Activated CD8-positive, alpha-beta memory T cell treated with anti-CD3 and anti-CD28 coated beads for 36 hours (primary cell): ENCODE results near the gene NDUFA7. TPM values are rescaled to one million over a fixed set of nuclear protein-coding genes. Genes with fewer than 3 reads are reported as not detected.
"Not testable (repeated sequence)": the region's sequence is repeated elsewhere in the genome, so short reads cannot be mapped to it uniquely, and the experiment has no call there.

Experiments
- CTCF ChIA-PET: fragments of 350-600 bp; sonication (Branson Sonifier 250); formaldehyde crosslinking; loops from one replicate; lab custom pipeline; 2021; ENCODE audit warnings: antibody characterized with exemption; lab: Charles Lee
- POLR2A ChIA-PET: fragments of 350-600 bp; sonication (Branson Sonifier 250); formaldehyde crosslinking; loops from one replicate; lab custom pipeline; 2021; ENCODE audit warnings: antibody characterized with exemption; lab: Charles Lee
- total RNA-seq, 2 experiments: library from RNA; stranded (reverse); gene quantifications; one replicate each; pipeline ENCODE4 v1.2.3, GENCODE V29; 2021

The NDUFA7 gene
- total RNA-seq, 2 experiments from 2014 or later = 81.3 to 83.6 TPM

DNA sequence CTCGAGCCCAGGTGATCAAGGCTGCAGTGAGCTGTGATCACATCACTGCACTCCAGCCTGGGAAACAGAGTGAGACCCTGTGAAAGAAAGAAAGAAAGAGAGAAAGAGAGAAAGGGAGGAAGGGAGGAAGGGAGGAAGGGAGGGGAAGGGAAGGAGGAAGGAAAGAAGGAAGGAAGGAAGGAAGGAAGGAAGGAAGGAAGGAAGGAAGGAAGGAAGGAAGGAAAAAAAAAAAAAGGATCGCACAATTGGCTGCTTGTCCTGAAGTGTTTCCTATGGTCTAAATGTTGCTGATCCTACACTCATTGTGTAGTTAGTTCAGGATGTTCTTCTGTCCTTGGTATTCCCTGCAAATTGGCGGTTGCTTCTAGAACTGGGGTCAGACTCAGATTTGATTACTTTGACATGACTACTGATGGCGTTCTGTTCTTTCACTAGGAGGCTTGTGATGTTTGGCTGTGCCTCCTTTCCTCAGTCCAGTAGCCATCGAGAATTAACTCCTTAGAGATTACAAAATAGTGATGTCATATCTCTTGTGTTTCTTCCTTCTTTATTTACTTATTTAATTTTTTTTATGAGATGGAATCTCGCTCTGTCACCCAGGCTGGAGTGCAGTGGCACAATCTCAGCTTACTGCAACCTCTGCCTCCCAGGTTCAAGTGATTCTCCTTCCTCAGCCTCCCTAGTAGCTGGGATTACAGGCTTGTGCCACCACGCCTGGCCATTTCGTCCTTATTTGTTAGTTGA lies 28.6 kb upstream of the NDUFA7 start:
- CTCF ChIA-PET, POLR2A ChIA-PET: not testable (repeated sequence)

DNA sequence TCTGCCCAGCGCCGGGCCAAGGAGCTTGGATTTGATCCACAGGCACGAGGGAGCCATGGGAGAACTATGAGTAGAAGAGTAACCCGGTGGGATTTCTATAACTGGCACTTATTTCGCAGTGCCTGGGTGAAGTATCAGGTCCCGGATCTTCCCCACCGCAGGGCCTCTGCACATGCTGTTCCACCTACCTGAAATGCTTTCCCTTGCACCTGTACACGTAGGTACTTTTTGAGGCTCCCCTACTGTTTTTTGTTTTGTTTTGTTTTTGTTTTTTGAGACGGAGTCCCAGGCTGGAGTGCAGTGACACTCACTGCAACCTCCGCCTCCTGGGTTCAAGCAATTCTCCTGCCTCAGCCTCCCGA lies 22.3 kb upstream of the NDUFA7 start:
- POLR2A ChIA-PET = interaction anchor here (1.5 kb wide), 1 partner anchor 47 kb away, joined by 4 read pairs; the partner anchor contains the start of gene RAB11B
- CTCF ChIA-PET = interaction anchor here (0.6 to 2.9 kb wide), 3 partner anchors 10 to 220 kb away, joined by 3 to 19 read pairs (median 3); no protein-coding TSS in a partner anchor

- ChIA-PET CTCF (interaction anchor here (0.6 to 2.9 kb wide), 4 partner anchors 11 to 220 kb away, joined by 3 to 19 read pairs (median 3); no protein-coding TSS in a partner anchor), POLR2A (interaction anchor here (0.5 to 0.6 kb wide), 3 partner anchors 20 to 61 kb away, joined by 4 to 6 read pairs (median 6); no protein-coding TSS in a partner anchor)
Measured at GRCh38 chr19:8342684-8343482, 21.7 kb upstream of the NDUFA7 start, which contains the start of gene KANK3. TSS of gene KANK3 (minus strand) at chr19:8343262. CDS start at chr19:8337828, 5,434 bp downstream.

DNA sequence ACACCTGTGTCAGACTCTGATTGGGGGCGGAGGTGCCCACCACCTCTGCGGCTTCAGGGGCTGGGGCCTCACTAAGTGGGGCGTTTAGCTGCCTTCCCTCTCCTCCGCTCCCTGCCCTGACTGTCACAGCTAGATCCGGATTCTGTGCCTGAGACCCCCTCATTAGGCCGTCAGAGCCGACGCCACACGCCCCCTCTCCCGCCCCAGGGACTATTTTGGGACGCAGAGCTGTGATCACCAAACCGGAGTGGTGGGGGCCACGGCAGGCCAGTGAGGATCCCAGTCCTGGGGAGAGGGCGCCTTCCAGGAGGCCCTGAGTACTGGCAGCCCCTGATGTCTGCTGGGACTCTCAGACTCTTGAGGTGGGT lies 21.1 kb upstream of the NDUFA7 start:
- ChIA-PET POLR2A (interaction anchor here (0.5 kb wide), 1 partner anchor 20 kb away, joined by 6 read pairs; no protein-coding TSS in a partner anchor), CTCF (interaction anchor here (0.8 to 2.9 kb wide), 3 partner anchors 12 to 164 kb away, joined by 3 to 19 read pairs (median 3); partner anchors contain the start of gene RPS28)

GRCh38 chr19:8341504-8341903 lies 20.3 kb upstream of the NDUFA7 start:
- POLR2A ChIA-PET = interaction anchor here (0.8 kb wide), 1 partner anchor 21 kb away, joined by 3 read pairs; the partner anchor contains the start of genes NDUFA7 and RPS28

DNA sequence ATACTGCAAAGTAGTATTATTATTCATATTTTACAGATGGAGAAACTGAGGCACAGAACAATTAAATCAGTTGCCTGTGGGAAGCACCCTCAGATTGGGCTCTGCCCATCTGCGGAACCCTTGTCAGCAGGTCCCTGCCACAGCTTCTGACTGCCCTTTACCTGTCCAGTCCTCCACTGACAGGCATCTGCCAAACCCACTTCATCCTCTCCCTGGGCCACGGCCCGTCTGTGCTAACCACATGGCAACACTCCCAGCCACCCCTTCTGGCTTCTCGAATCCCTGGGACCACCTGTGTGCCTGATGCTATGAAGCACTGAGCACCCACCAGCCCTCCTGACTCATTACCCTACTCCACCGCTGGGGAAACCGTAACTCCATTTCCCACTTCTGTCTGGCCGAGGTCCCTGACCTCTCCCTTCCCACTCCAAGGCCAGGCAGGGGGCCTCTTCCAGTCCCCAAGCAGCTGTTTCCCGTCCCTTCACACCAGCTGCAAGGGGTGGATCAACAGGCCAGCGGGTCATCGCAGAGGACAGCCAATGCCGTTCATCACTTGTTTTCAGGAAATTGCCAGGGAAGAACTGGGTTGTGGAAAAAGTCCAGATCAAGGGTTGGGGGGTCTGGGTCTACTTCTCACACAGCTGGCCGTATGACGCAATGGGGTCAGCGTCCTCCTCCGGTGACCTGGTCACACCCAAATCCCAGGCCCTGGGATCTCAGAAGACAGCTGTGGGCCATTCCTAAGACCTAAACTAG lies 19.3 kb upstream of the NDUFA7 start:
- POLR2A ChIA-PET = interaction anchor here (0.5 to 0.8 kb wide), 2 partner anchors 20 to 1849 kb away, joined by 3 to 5 read pairs; partner anchors contain the start of genes NDUFA7 and RPS28

More at GRCh38 chr19:8341504-8341903, 20.3 kb upstream of the NDUFA7 start:
- CTCF ChIA-PET = interaction anchor here (0.7 to 1.2 kb wide), 4 partner anchors 11 to 165 kb away, joined by 3 to 4 read pairs (median 3); partner anchors contain the start of gene RPS28

DNA sequence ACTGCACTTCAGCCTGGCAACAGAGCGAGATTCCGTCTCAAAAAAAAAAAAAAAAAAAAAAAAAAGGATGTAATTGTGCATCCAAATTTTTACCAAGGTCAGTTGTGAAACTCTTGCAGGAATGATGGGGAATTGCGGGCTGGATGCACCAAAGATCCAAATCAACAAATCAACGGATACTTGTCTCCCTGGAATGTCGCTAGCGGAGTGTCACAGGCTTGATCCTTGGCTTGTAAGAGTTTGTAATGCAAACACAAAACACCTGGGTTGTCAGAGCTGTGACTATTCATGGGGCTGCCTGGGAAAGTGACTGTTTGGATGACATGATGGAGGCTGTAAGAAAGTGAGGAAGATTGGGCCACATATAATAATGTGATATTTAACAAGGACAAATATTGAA lies 17.7 kb upstream of the NDUFA7 start:
- ChIA-PET CTCF (no interaction called here), POLR2A (no interaction called here)

More for the DNA sequence above, 19.3 kb upstream of the NDUFA7 start:
- CTCF ChIA-PET = interaction anchor here (0.7 to 1.0 kb wide), 3 partner anchors 9 to 21 kb away, joined by 3 to 4 read pairs (median 4); no protein-coding TSS in a partner anchor

DNA sequence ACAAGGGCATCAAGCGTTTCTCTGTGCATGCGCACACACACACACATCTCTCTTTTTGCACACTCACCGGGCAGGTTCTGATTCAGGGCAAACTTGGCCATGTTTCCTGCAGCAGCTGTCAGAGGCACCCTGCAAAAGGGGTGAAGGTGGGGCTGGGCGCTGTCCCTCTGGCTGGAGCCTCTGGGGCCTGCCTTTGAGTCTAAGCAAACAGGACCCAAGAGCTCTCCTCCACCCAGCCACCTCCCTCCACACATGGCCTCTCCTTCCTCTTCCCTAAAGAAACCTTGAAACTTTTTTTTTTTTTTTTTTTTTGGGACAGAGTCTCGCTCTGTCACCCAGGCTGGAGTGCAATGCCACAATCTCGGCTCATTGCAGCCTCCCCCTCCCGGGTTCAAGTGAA lies 16.6 kb upstream of the NDUFA7 start:
- POLR2A ChIA-PET = no interaction called here
- CTCF ChIA-PET = interaction anchor here (1.5 kb wide), 1 partner anchor 16 kb away, joined by 4 read pairs; no protein-coding TSS in a partner anchor

DNA sequence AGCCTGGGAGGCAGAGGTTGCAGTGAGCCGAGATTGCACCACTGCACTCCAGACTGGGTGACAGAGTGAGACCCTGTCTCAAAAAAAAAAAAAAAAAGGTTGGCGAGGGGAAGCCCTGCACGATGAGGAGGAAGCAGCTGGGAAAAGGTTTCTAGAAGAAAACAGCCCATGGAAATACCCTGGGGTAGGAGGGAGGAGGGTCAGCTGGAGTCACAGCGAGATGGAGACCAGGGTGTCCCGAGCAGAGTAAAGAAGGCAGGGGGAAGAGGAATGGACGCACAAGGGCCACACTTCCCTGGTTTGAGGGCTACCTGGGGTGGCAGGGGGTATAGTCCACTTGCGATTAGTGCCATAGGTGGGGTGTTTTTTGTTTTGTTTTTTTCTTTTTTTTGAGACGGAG lies 15.5 kb upstream of the NDUFA7 start:
- ChIA-PET CTCF (interaction anchor here (0.6 to 1.5 kb wide), 3 partner anchors 17 to 244 kb away, joined by 3 to 4 read pairs (median 3); no protein-coding TSS in a partner anchor), POLR2A (interaction anchor here (0.6 to 1.2 kb wide), 2 partner anchors 13 to 1177 kb away, joined by 3 to 4 read pairs; no protein-coding TSS in a partner anchor)

DNA sequence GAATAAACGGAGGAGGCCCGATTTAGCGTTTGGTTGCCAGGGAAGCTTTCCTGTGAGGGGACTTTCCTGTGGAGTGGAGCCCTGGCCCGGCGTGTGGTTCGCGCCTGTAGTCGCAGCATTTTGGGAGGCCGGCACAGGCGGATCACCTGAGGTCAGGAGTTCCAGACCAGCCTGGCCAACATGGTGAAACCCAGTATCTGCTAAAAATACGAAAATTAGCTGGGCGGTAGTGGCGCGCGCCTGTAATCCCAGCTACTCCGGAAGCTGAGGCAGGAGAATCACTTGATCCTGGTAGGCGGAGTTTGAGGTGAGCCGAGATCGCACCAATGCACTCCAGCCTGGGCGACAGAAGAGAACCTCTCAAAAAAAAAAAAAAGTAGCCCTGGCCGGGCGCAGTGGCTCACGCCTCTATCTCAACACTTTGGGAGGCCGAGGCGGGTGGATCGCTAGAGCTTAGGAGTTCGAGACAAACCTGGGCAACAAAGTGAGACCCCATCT lies 14.9 kb upstream of the NDUFA7 start:
- CTCF ChIA-PET = interaction anchor here (0.5 to 1.5 kb wide), 4 partner anchors 13 to 245 kb away, joined by 3 to 4 read pairs (median 3); no protein-coding TSS in a partner anchor
- POLR2A ChIA-PET = interaction anchor here (0.6 to 1.2 kb wide), 2 partner anchors 12 to 1176 kb away, joined by 3 to 4 read pairs; no protein-coding TSS in a partner anchor

GRCh38 chr19:8335343-8336071 lies 14.3 kb upstream of the NDUFA7 start:
- ChIA-PET CTCF (interaction anchor here (0.5 to 1.4 kb wide), 7 partner anchors 12 to 333 kb away, joined by 3 read pairs; no protein-coding TSS in a partner anchor), POLR2A (interaction anchor here (1.0 kb wide), 1 partner anchor 110 kb away, joined by 3 read pairs; no protein-coding TSS in a partner anchor)

GRCh38 chr19:8334458-8335342 lies 13.5 kb upstream of the NDUFA7 start:
- CTCF ChIA-PET = interaction anchor here (0.8 to 1.4 kb wide), 7 partner anchors 11 to 332 kb away, joined by 3 to 4 read pairs (median 3); partner anchors contain the start of gene ANGPTL4

DNA sequence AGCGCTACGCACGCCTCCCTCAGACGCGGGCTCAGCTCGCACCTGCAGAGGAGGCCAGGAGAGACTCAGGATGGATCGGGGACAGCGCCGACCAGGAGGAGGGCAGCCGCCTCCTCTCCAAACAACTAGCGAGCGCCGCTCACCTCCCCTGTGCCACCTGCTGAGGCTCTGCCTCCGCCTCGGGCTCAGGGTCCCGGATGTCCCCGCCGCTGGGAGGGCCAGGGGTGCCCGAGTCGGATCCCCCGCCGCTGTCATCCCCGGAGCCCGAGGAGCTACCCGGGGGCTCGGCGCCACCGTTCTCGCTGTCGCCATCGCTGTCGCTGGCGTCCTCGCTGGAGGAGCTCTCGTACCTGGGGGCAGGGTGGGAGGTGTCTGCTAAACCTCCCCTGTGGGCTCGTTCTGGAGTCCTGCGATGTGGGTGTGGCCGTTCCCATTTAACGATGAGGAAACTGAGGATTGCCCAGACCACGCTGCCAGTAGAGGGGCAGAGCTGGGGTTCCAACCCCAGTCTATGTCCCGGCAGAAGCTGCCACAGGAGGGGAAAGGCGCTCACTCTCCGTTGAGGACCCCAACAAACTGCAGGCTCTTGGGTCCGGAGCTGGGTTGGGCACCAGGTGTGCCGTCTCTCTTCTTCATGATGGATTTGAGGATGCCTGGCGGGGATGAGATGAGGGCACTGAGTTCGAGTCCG lies 12.7 kb upstream of the NDUFA7 start:
- POLR2A ChIA-PET = interaction anchor here (0.6 to 1.8 kb wide), 2 partner anchors 13 to 15 kb away, joined by 3 to 5 read pairs; partner anchors contain the start of genes NDUFA7 and RPS28

More at GRCh38 chr19:8334458-8335342, 13.5 kb upstream of the NDUFA7 start:
- POLR2A ChIA-PET = interaction anchor here (0.6 to 1.8 kb wide), 3 partner anchors 13 to 111 kb away, joined by 3 to 5 read pairs (median 3); partner anchors contain the start of genes NDUFA7 and RPS28

GRCh38 chr19:8332976-8333766 lies 12.0 kb upstream of the NDUFA7 start:
- ChIA-PET CTCF (no interaction called here), POLR2A (interaction anchor here (1.8 kb wide), 1 partner anchor 12 kb away, joined by 5 read pairs; the partner anchor contains the start of genes NDUFA7 and RPS28)

More for the DNA sequence above, 12.7 kb upstream of the NDUFA7 start:
- CTCF ChIA-PET = interaction anchor here (0.8 to 1.2 kb wide), 3 partner anchors 14 to 29 kb away, joined by 3 to 4 read pairs (median 3); partner anchors contain the start of gene ANGPTL4
